PC-3 (cell line): ENCODE measurements around the gene RGS9. TPM values are rescaled to one million over a fixed set of nuclear protein-coding genes. Genes with fewer than 3 reads are reported as not detected.

Experiments
- ATAC-seq: fragments of 200-7000 bp; cut with Tn5 transposase; 2 replicates; pipeline ENCODE4 v1.9.1; 2020; ENCODE audit warnings: mild to moderate bottlenecking, moderate library complexity
- BruUV-seq: library from RNA; stranded (reverse); fragments of 400-500 nt; replicated peaks from 2 replicates; lab custom pipeline; 2021; lab: Mats Ljungman, UMichigan
- CTCF ChIA-PET: fragments of 300-600 bp; sonication (Branson Sonifier 250); formaldehyde crosslinking; loops from one replicate; lab custom pipeline; 2022; ENCODE audit warnings: antibody characterized with exemption; lab: Charles Lee
- POLR2A ChIA-PET: fragments of 300-600 bp; sonication (Branson Sonifier 250); formaldehyde crosslinking; loops from one replicate; lab custom pipeline; 2022; ENCODE audit warnings: antibody characterized with exemption; ENCODE audit not compliant: unreplicated experiment; lab: Charles Lee
- DNase-seq: peaks from one replicate; pipeline ENCODE4 v3.0.0-alpha.2; 2015
- H2AFZ ChIP-seq: fragments of 300-600 bp; sonication (generic); 2 replicates; pipeline ENCODE4 v1.6.0; 2016; ENCODE audit warnings: antibody characterized with exemption, low read length
- H3F3A ChIP-seq: fragments of 300-600 bp; sonication (generic); one replicate; pipeline ENCODE4 v1.6.0; 2017; ENCODE audit warnings: antibody characterized with exemption, low read length, control low read depth, mild to moderate bottlenecking; ENCODE audit not compliant: unreplicated experiment
- H3K27ac ChIP-seq: fragments of 300-600 bp; sonication (generic); 2 replicates; pipeline ENCODE4 v1.5.1; 2016; ENCODE audit warnings: mild to moderate bottlenecking, low read length
- H3K27me3 ChIP-seq: fragments of 300-600 bp; sonication (generic); 2 replicates; pipeline ENCODE4 v1.6.1; 2016; ENCODE audit warnings: low read length, mixed read lengths
- H3K36me3 ChIP-seq: fragments of 300-600 bp; sonication (generic); 2 replicates; pipeline ENCODE4 v1.6.1; 2016; ENCODE audit warnings: low read depth, mixed run types, low read length, mixed read lengths
- H3K4me1 ChIP-seq: fragments of 300-600 bp; sonication (generic); 2 replicates; pipeline ENCODE4 v1.5.1; 2016; ENCODE audit warnings: low read length; ENCODE audit not compliant: insufficient read depth
- H3K4me2 ChIP-seq: fragments of 300-600 bp; sonication (generic); 2 replicates; pipeline ENCODE4 v1.6.0; 2016; ENCODE audit warnings: low read length
- H3K4me3 ChIP-seq: fragments of 300-600 bp; sonication (generic); 2 replicates; pipeline ENCODE4 v1.5.1; 2016; ENCODE audit warnings: mild to moderate bottlenecking, low read length, mixed read lengths
- H3K79me2 ChIP-seq: fragments of 300-600 bp; sonication (generic); 2 replicates; pipeline ENCODE4 v1.6.1; 2017; ENCODE audit warnings: low read length, mixed read lengths
- H3K9ac ChIP-seq: fragments of 300-600 bp; sonication (generic); 2 replicates; pipeline ENCODE4 v1.6.0; 2016; ENCODE audit warnings: mild to moderate bottlenecking, low read length
- H3K9me2 ChIP-seq: fragments of 300-600 bp; sonication (generic); replicated peaks from 2 replicates; pipeline ENCODE4 v1.6.1; 2016; ENCODE audit warnings: mixed run types, low read length, mixed read lengths
- H3K9me3 ChIP-seq: fragments of 300-600 bp; sonication (generic); 2 replicates; pipeline ENCODE4 v1.6.1; 2016; ENCODE audit warnings: low read length, mixed read lengths
- H4K20me1 ChIP-seq: fragments of 300-600 bp; sonication (generic); 2 replicates; pipeline ENCODE4 v1.6.1; 2016; ENCODE audit warnings: low read length, mixed read lengths
- CTCF ChIP-seq: fragments of 300-600 bp; sonication (generic); conservative IDR thresholded peaks from 2 replicates; pipeline ENCODE4 v1.5.1; 2017; ENCODE audit warnings: antibody characterized with exemption, low read depth, mild to moderate bottlenecking, low read length
- EZH2 ChIP-seq: fragments of 300-600 bp; sonication (generic); IDR thresholded peaks from one replicate; pipeline ENCODE4 v1.6.1; 2017; ENCODE audit warnings: antibody characterized with exemption, mild to moderate bottlenecking, low read length; ENCODE audit not compliant: unreplicated experiment
- EZH2phosphoT487 ChIP-seq: fragments of 300-600 bp; sonication (generic); IDR thresholded peaks from 2 replicates; pipeline ENCODE4 v1.6.1; 2018; ENCODE audit warnings: mild to moderate bottlenecking, antibody characterized with exemption, low read length, borderline replicate concordance
- intact Hi-C: fragments of 100-400 bp; cut with micrococcal nuclease; formaldehyde crosslinking; loops from 2 replicates; pipeline ENCODE4 v1.9.0; 2023
- total RNA-seq: library from RNA; depleted of rRNA; stranded (reverse); fragments of >200 nt; gene quantifications from 2 replicates; pipeline ENCODE4 v1.2.3, GENCODE V29; 2014

Gene RGS9
- total RNA-seq, 1 experiment from 2014 or later: 2.7 TPM

GRCh38 chr17:65173976-65174683 lies 37.0 kb downstream of the RGS9 start:
- ChIA-PET CTCF (no interaction called here), POLR2A (interaction anchor here (0.6 kb wide), 1 partner anchor 768 kb away, joined by 3 read pairs; no protein-coding TSS in a partner anchor)
- no TSS peak for BruUV-seq
- H4K20me1 ChIP-seq: no peaks in the 10 kb centered on the region
- no peak overlapping the region for H3K4me2 ChIP-seq
- H3K4me3 ChIP-seq: no peak overlapping the region
- H3K27me3 ChIP-seq: no peaks in the 10 kb centered on the region
- H3K9me3 ChIP-seq: no peaks in the 10 kb centered on the region
- no peaks in the 10 kb centered on the region for H3K79me2 ChIP-seq
- no peaks in the 10 kb centered on the region for H3F3A ChIP-seq
- H3K9me2 ChIP-seq: no peaks in the 10 kb centered on the region
- TF ChIP-seq EZH2phosphoT487 (no peak), CTCF (no peak), EZH2 (no peak)
- H3K4me1 ChIP-seq: peaks cover 16% of the 10 kb centered on the region; the same call in 1 of the 2 replicates
- H3K27ac ChIP-seq: no peak overlapping the region
- DNase-seq: no peak
- no peaks in the 10 kb centered on the region for H3K36me3 ChIP-seq
- intact Hi-C loops: no loop called here
- no peak overlapping the region for H2AFZ ChIP-seq
- no peak overlapping the region for H3K9ac ChIP-seq
- ATAC-seq: no peak

DNA sequence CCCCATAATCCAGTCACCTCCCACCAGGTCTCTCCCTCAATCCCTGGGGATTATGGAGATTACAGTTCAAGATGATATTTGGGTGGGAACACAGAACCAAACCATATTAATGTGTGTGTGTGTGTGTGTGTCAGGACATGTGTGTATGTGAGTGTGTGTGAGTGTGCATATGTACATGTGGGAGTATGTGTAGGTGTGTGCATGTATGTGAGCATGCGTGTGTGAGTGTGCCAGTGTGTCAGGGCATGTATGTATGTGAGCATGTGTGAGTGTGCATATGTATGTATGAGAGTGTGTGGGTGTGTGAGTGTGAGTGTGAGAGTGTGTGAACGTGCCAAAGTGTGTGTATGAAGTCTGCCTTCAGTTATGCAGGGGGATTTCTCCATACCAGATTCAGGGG lies 37.8 kb downstream of the RGS9 start:
- CTCF ChIA-PET: no interaction called here
- BruUV-seq: no TSS peak
- H3F3A ChIP-seq: no peaks in the 10 kb centered on the region
- no peaks in the 10 kb centered on the region for H4K20me1 ChIP-seq
- H3K79me2 ChIP-seq: no peaks in the 10 kb centered on the region
- H3K36me3 ChIP-seq: no peaks in the 10 kb centered on the region
- peaks cover 16% of the 10 kb centered on the region; the same call in 1 of the 2 replicates for H3K4me1 ChIP-seq
- H3K9me2 ChIP-seq: no peaks in the 10 kb centered on the region
- no peak overlapping the region for H3K27ac ChIP-seq
- ATAC-seq: no peak
- H3K4me2 ChIP-seq: no peak overlapping the region
- no peaks in the 10 kb centered on the region for H3K27me3 ChIP-seq
- no peak overlapping the region for H3K4me3 ChIP-seq
- POLR2A ChIA-PET: no interaction called here
- H3K9me3 ChIP-seq: no peaks in the 10 kb centered on the region
- no peak for DNase-seq
- no peak overlapping the region for H3K9ac ChIP-seq
- no peak overlapping the region for H2AFZ ChIP-seq
- no peak for TF ChIP-seq CTCF
- TF ChIP-seq EZH2: no peak
- no peak for TF ChIP-seq EZH2phosphoT487
- intact Hi-C loops: no loop called here

- Histone ChIP-seq H2AFZ (no peak overlapping the region), H4K20me1 (no peaks in the 10 kb centered on the region), H3K9me2 (no peaks in the 10 kb centered on the region), H3K4me3 (no peak overlapping the region), H3K9ac (no peak overlapping the region), H3K79me2 (no peaks in the 10 kb centered on the region), H3K36me3 (no peaks in the 10 kb centered on the region), H3K9me3 (no peaks in the 10 kb centered on the region), H3K4me2 (no peak overlapping the region), H3F3A (no peaks in the 10 kb centered on the region), H3K27me3 (no peaks in the 10 kb centered on the region), H3K27ac (no peak overlapping the region), H3K4me1 (peaks cover 16% of the 10 kb centered on the region; the same call in 1 of the 2 replicates)
- CTCF ChIA-PET: no interaction called here
- BruUV-seq: no TSS peak
- POLR2A ChIA-PET: no interaction called here
- TF ChIP-seq EZH2phosphoT487: no peak
- TF ChIP-seq CTCF: no peak
- TF ChIP-seq EZH2: no peak
- intact Hi-C loops: no loop called here
- no peak for DNase-seq
- no peak for ATAC-seq
Observed at GRCh38 chr17:65175952-65176351, 38.8 kb downstream of the RGS9 start.
